Measurements from ENCODE around the gene ZNF296.

GRCh38 chr19:45094137-45094536 lies 17.9 kb upstream of the ZNF296 start:
- no peak for TF ChIP-seq CTCF (conservative IDR thresholded peaks at IDR 0.05; ENCODE audit: low read depth in 2 of 2)
- TF ChIP-seq STAT1 (IDR thresholded peaks at IDR 0.05; ENCODE audit: unreplicated experiment): no peak
- no peak for TF ChIP-seq POLR2AphosphoS5 (IDR thresholded peaks at IDR 0.05; ENCODE audit: low read depth)

All from GM23338 (cell line).